BLaER1 treated with 17β-estradiol and CSF1 and Interleukin-3, amounts not matched to agents 10 nM and 100 nM (cell line): ENCODE measurements around the gene GP1BA.

Experiments
- H3K27ac ChIP-seq, 11 experiments: shearing (Covaris generic); formaldehyde crosslinking; 2 replicates each; pipeline ENCODE4 v1.8.1; 2022
- H3K27me3 ChIP-seq, 11 experiments: shearing (Covaris generic); formaldehyde crosslinking; 2 replicates each; pipeline ENCODE4 v1.8.1; 2022
- H3K36me3 ChIP-seq, 11 experiments: shearing (Covaris generic); formaldehyde crosslinking; 2 replicates each; pipeline ENCODE4 v1.8.1; 2022
- H3K4me1 ChIP-seq, 10 experiments: shearing (Covaris generic); formaldehyde crosslinking; 2 replicates each; pipeline ENCODE4 v1.8.1; 2022
- H3K4me2 ChIP-seq, 11 experiments: shearing (Covaris generic); formaldehyde crosslinking; 2 replicates each; pipeline ENCODE4 v1.8.1; 2022
- H3K4me3 ChIP-seq, 10 experiments: shearing (Covaris generic); formaldehyde crosslinking; 2 replicates each; pipeline ENCODE4 v1.8.1; 2022
- H3K9ac ChIP-seq, 11 experiments: shearing (Covaris generic); formaldehyde crosslinking; 2 replicates each; pipeline ENCODE4 v1.8.1; 2022
- H3K9me3 ChIP-seq, 11 experiments: shearing (Covaris generic); formaldehyde crosslinking; replicated peaks in 1 of 11; 2 replicates each; pipeline ENCODE4 v1.8.1; 2022
- H4K20me1 ChIP-seq, 11 experiments: shearing (Covaris generic); formaldehyde crosslinking; 2 replicates each; pipeline ENCODE4 v1.8.1; 2022
- Cebpa-rat ChIP-seq, 11 experiments: shearing (Covaris generic); IDR thresholded peaks; 2 replicates each; pipeline ENCODE4 v1.8.1; 2022

Gene GP1BA

DNA sequence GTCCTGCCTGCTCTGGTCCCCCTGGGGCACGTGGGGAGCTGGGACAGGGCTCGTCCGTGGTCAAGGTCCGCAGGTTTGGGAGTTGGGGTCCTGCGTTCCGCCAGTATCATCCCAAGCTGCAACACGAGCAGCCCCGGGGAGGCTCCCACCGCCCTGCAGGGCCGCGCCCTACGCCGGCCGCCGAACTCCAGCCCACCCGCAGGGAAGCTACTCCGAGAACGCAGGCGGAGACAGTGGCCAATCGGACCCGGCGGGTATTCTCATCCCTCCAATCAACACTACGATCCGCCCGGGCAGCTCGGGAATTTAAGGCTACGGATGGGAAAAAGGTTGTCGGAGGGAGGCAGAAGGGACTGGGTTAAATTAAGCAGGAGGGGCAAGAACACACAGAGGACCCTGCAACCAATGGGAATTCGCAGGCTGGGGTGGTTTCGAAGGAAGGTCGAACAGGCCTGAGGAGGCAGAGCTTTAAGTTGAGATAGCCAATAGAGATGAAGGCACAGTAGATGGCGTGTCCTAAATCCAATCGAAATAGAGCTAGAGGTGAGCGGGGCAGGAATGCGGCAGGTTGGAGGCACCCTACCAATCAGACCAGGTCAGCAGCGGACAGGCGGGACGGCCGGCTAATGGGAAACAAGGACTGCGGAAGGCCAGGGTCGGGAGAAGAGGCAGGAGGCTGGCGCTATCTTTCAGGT lies 34.9 kb downstream of the GP1BA start:
- TF ChIP-seq Cebpa-rat (IDR thresholded peaks at IDR 0.05) = no peak
- peak overlapping the region; percentile 92 to 99 (median 98) for H3K4me2 ChIP-seq
- peak overlapping the region; percentile 84 to 92 (median 88) for H3K9ac ChIP-seq
- H3K27ac ChIP-seq = peak overlapping the region; percentile 77 to 93 (median 90)
- no peaks in the 10 kb centered on the region for H3K27me3 ChIP-seq
- no peaks in the 10 kb centered on the region for H4K20me1 ChIP-seq
- H3K4me3 ChIP-seq = peak overlapping the region; percentile 57 to 79 (median 70)
- H3K4me1 ChIP-seq = peaks cover 31 to 71% (median 40%) of the 10 kb centered on the region in 10 experiments
- H3K36me3 ChIP-seq = peaks cover 31 to 63% (median 44%) of the 10 kb centered on the region in 11 experiments
- no peaks in the 10 kb centered on the region for H3K9me3 ChIP-seq

DNA sequence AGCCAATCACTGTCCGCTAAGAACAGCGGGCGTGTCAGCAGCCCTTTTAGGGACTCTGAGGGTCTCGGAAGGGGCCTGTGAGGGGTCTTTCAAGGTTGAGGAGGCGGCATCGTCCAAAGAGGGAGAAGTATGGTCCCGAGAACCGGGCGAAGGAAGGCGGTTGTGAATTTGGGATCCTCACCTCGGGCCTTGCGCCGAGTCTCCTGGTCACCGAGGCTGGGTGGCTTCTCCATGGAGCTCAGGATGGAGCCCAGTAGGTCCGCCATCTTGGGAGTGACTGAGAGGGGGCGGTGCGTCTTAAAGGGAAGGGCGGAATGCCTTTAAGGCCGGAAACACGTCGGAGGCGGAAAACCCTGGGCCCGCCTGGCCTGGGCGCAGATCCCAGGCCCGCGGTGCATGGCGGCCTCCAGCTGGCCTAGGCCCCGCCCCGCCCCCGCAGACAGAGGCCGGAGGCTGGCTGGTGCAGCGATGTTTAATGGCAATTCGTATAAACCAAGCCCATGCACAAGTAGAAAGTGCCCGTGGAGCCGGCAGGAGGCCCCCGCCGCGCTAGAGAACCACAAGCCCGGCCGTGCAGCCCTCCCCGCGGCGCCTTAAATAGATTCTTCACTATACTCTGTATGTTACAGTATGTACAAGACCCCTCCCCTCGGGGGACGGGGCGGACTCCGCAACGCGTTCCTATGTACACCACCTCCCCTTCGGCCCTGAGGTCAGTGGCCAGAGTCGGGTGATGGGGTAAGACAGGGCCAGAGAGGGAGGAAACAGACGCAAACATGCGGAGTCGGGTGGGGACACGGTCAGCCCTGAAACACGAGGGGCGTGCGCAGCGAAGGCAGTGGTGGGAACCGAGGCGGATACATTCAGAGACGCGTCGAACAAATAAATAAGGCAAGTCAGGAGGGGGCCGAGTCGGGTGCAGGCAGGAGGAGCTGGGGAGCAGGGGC lies 35.7 kb downstream of the GP1BA start, which contains the start of gene SPAG7:
TSS of gene SPAG7 (minus strand) at position 279 of the 947 bp plus-strand sequence. CDS start at position 266, 13 bp downstream.
- Histone ChIP-seq H3K9me3 (no peaks in the 10 kb centered on the region), H3K4me2 (peak within 1 kb of the TSS; percentile 92 to 100 (median 98)), H3K4me1 (peaks cover 31 to 78% (median 41%) of the 10 kb centered on the region in 10 experiments), H3K27ac (peak within 1 kb of the TSS; percentile 77 to 93 (median 90)), H3K36me3 (peaks cover 37 to 63% (median 49%) of the 10 kb centered on the region in 11 experiments), H4K20me1 (no peaks in the 10 kb centered on the region), H3K9ac (peak within 1 kb of the TSS; percentile 84 to 92 (median 88)), H3K27me3 (no peaks in the 10 kb centered on the region), H3K4me3 (peak within 1 kb of the TSS; percentile 57 to 79 (median 70))
- TF ChIP-seq Cebpa-rat (IDR thresholded peaks at IDR 0.05) = no peak

DNA sequence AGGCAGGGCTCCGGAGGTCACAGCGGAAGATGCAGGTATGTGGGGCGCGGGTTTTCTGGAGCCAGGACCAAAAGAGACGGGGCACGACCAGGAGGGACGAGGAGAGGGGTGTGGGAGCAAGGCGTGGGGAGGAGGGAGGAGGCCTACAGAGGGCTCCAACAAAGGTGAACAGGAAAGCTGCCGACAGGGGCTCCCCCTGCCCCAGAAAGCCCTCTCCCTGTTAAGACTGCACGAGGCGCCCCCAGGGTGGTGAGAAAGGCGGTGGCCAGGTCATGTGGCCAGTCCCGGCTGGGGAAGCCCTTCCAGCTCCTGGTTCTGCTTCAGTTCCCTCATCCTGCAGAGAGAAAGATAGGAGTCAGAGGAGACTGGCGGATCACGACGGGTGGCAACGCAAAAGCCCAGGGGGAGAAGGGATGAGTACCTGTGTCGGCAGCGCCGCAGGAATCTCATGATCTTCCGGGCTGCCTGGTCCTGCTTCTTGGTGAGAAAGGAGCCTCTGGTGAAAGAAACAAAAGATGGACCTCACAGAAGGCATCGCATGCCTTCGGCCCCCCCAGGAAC lies 36.5 kb downstream of the GP1BA start:
- Histone ChIP-seq H3K4me2 (peak overlapping the region; percentile 91 to 100 (median 98)), H3K27me3 (no peaks in the 10 kb centered on the region), H3K36me3 (peaks cover 40 to 66% (median 52%) of the 10 kb centered on the region in 11 experiments), H3K27ac (peak overlapping the region; percentile 77 to 93 (median 90)), H3K4me1 (peaks cover 31 to 83% (median 47%) of the 10 kb centered on the region in 10 experiments), H3K9me3 (no peaks in the 10 kb centered on the region), H3K4me3 (peak overlapping the region; percentile 57 to 79 (median 70)), H4K20me1 (no peaks in the 10 kb centered on the region; a peak in 1 of 22 replicates), H3K9ac (peak overlapping the region; percentile 84 to 92 (median 88))
- TF ChIP-seq Cebpa-rat (IDR thresholded peaks at IDR 0.05) = no peak

DNA sequence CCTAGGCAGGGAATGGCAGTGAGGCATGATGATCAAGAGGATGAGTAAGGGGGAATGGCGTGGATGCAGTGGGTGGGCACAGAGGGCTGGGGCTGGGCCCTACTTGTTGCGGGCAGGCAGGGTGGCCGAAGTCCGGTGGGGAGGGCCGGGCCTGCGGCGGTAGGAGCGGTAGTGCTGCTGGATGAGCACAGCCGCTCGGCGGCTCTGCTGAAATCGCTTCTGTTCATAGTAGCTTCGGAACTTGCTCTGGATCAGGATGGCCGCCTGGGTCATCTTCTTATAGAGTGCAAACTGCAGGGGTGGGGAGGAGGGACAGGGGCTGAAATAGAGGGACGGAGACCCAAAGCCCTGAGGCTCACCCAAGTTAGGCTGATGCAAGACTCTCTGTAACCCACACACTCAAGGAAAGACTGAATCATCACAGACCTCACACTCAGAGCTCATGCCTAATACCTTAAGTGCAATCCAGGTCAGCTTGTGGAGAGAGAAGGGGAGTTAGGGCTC lies 37.0 kb downstream of the GP1BA start:
- no peaks in the 10 kb centered on the region for H3K27me3 ChIP-seq
- H3K27ac ChIP-seq = peak overlapping the region; percentile 77 to 93 (median 90)
- peak overlapping the region; percentile 57 to 79 (median 70); a peak in 16 of 20 replicates for H3K4me3 ChIP-seq
- no peak for TF ChIP-seq Cebpa-rat (IDR thresholded peaks at IDR 0.05)
- peaks cover 41 to 72% (median 58%) of the 10 kb centered on the region in 11 experiments for H3K36me3 ChIP-seq
- H3K4me2 ChIP-seq = peak overlapping the region; percentile 91 to 100 (median 98)
- peak overlapping the region; percentile 84 to 92 (median 88) for H3K9ac ChIP-seq
- H3K9me3 ChIP-seq = no peaks in the 10 kb centered on the region
- no peaks in the 10 kb centered on the region; a peak in 1 of 22 replicates for H4K20me1 ChIP-seq
- peaks cover 35 to 83% (median 53%) of the 10 kb centered on the region in 10 experiments for H3K4me1 ChIP-seq

DNA sequence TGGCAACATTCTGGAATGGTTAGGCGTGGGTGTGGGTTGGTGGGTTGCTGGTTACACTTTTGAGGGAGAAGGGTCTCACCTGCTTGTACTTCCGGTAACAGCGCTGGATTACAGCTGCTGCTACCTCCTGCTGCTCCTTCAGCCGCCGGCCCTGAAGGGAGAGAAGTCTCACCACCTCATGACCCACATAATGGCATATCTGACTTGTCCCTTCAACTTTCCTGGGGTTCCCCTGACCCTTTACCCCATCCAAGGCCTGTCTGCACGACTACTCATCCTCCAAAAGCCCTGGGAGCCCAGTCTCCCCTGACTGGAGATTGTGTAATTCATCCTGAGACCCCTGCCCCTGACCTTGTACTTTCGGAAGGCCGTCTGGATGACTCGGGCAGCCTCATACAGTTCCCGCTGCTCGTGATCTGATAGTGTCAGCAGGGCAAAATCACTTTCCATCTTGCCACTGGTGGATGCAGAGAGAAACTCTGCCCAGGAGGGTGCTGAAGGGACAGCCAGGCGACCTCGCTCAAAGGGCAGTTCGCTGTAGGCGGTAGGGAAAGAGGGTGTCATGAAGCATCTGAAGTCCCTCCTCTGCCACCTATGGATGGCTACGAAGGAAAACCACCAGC lies 37.6 kb downstream of the GP1BA start:
- no peak for TF ChIP-seq Cebpa-rat (IDR thresholded peaks at IDR 0.05)
- Histone ChIP-seq H3K9ac (peak overlapping the region; percentile 16 to 92 (median 88); a peak in 19 of 22 replicates), H3K27me3 (no peaks in the 10 kb centered on the region), H3K4me1 (peaks cover 38 to 83% (median 57%) of the 10 kb centered on the region in 10 experiments), H3K4me2 (peak overlapping the region; percentile 91 to 100 (median 98)), H4K20me1 (no peaks in the 10 kb centered on the region; a peak in 1 of 22 replicates), H3K4me3 (peak overlapping the region in 5 of 10 experiments; percentile 69 to 79 (median 70); a peak in 3 of 20 replicates), H3K9me3 (no peaks in the 10 kb centered on the region), H3K27ac (peak overlapping the region in 10 of 11 experiments; percentile 5 to 93 (median 88); a peak in 13 of 22 replicates), H3K36me3 (peaks cover 46 to 75% (median 60%) of the 10 kb centered on the region in 11 experiments)

DNA sequence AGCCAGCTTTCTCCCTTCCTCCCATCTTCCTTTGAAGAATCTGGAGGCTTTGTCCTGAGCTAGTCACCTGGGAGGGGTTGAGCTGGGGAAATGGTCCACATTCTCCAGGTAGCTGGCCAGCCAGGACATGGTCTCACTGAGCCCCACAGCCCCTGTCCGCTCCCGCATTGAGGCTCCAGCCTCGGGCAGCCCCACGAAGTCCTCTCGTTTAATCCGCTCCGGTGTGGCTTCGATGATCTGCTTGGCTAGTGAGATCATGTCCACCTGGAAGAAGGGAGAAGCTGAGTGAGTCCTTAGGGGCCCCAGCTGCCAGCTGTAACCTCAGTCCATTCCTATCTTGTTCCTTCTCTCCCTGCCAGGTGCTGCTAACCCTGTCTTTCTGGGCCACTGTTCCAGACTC lies 38.2 kb downstream of the GP1BA start:
- no peak for TF ChIP-seq Cebpa-rat (IDR thresholded peaks at IDR 0.05)
- H3K4me3 ChIP-seq = no peak overlapping the region
- H3K9ac ChIP-seq = peak overlapping the region; percentile 12 to 92 (median 86); a peak in 9 of 22 replicates
- peak overlapping the region in 4 of 11 experiments; percentile 94 to 100 (median 99); a peak in 4 of 22 replicates for H3K4me2 ChIP-seq
- H4K20me1 ChIP-seq = no peaks in the 10 kb centered on the region; a peak in 1 of 22 replicates
- H3K9me3 ChIP-seq = no peaks in the 10 kb centered on the region
- H3K4me1 ChIP-seq = peaks cover 38 to 82% (median 55%) of the 10 kb centered on the region in 10 experiments
- H3K36me3 ChIP-seq = peaks cover 41 to 75% (median 63%) of the 10 kb centered on the region in 11 experiments
- H3K27me3 ChIP-seq = no peaks in the 10 kb centered on the region
- H3K27ac ChIP-seq = peak overlapping the region in 4 of 11 experiments; percentile 16 to 92 (median 84); a peak in 4 of 22 replicates

DNA sequence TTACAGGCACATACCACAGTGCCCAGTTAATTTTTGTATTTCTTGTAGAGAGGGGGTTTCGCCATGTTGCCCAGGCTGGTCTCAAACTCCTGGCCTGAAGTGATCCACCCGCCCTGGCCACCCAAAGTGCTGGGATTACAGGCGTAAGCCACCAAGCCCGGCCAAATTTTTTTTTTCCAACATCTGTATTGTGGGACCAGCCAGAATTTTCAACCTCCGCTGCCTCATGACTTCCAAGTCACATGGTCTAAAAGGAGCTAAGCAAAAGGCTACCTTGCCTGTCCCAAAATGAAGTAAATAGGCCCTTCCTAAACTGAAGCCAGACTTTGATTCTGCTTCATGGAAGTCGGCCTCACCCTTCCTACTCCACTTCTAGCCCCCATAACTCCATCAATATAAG lies 39.7 kb downstream of the GP1BA start:
- Histone ChIP-seq H3K4me2 (no peak overlapping the region), H3K9ac (peak overlapping the region in 2 of 11 experiments; percentile 9 to 15; a peak in 1 of 22 replicates), H3K36me3 (peaks cover 46 to 82% (median 71%) of the 10 kb centered on the region in 11 experiments), H4K20me1 (no peaks in the 10 kb centered on the region; a peak in 1 of 22 replicates), H3K27ac (no peak overlapping the region), H3K27me3 (no peaks in the 10 kb centered on the region), H3K4me3 (no peak overlapping the region), H3K4me1 (peaks cover 25 to 80% (median 42%) of the 10 kb centered on the region in 10 experiments), H3K9me3 (no peaks in the 10 kb centered on the region)
- TF ChIP-seq Cebpa-rat (IDR thresholded peaks at IDR 0.05) = no peak
